Upper lobe of right lung (tissue), 1 donor: Measurements from ENCODE around the gene CBX2. TPM values are rescaled to one million over a fixed set of nuclear protein-coding genes. Genes with fewer than 3 reads are reported as not detected.
A peak's percentile ranks its signal among the peaks of the same experiment; 100 is the strongest.

ENCODE experiments used
- ATAC-seq: fragments of 200-7000 bp; cut with Tn5 transposase; one replicate; pipeline ENCODE4 v1.9.1; 2020; ENCODE audit warnings: mild to moderate bottlenecking, moderate library complexity
- DNase-seq: peaks from one replicate; pipeline ENCODE4 v3.0.0-alpha.2; 2020
- H3K27ac ChIP-seq: fragments of 200-600 bp; one replicate; pipeline ENCODE4 v1.8.0; 2022
- H3K27me3 ChIP-seq: fragments of 200-600 bp; one replicate; pipeline ENCODE4 v1.8.0; 2022; ENCODE audit warnings: mild to moderate bottlenecking
- H3K36me3 ChIP-seq: fragments of 200-600 bp; one replicate; pipeline ENCODE4 v1.8.0; 2022
- H3K4me1 ChIP-seq: fragments of 200-600 bp; one replicate; pipeline ENCODE4 v1.8.0; 2022
- H3K4me3 ChIP-seq: fragments of 200-600 bp; one replicate; pipeline ENCODE4 v1.8.0; 2022; ENCODE audit warnings: mild to moderate bottlenecking
- H3K9me3 ChIP-seq: fragments of 200-600 bp; one replicate; pipeline ENCODE4 v1.8.0; 2022
- CTCF ChIP-seq: fragments of 200-600 bp; IDR thresholded peaks from one replicate; pipeline ENCODE4 v1.8.0; 2022; ENCODE audit warnings: antibody characterized with exemption
- intact Hi-C: fragments of 100-400 bp; cut with DNase I; formaldehyde crosslinking; loops from one replicate; pipeline ENCODE4 v1.11.0; 2022
- long read RNA-seq: library from polyadenylated mRNA; unstranded; transcript quantifications from one replicate; pipeline ENCODE4 v2.0.0, GENCODE V29; 2021
- total RNA-seq: library from RNA; stranded (reverse); fragmentation: NEBNext Ultra II Directional; extraction: Animal tissue kit (Norgen Biotek cat#: 25700); gene quantifications from one replicate; pipeline ENCODE4 v1.2.1, GENCODE V29; 2021
- donor health status: DM: no; HTN: yes; CAD: no; lungs with severe emphysema.

Gene CBX2
- total RNA-seq, result 3.4 TPM
- long read RNA-seq, full-length matches to known transcripts, result 4 of 7 reads
- long read RNA-seq, partial matches to known transcripts, result 0 of 7 reads
- long read RNA-seq, other reads (novel, unspliced or antisense), result 3 of 7 reads

- no peak for TF ChIP-seq CTCF
- Histone ChIP-seq H3K27me3 (peaks cover 64% of the 10 kb centered on the region), H3K4me1 (peaks cover 11% of the 10 kb centered on the region), H3K27ac (peak within 1 kb of the TSS; percentile 63), H3K4me3 (peak within 1 kb of the TSS; percentile 60), H3K9me3 (no peaks in the 10 kb centered on the region), H3K36me3 (no peaks in the 10 kb centered on the region)
- intact Hi-C loops, result no loop called here
- ATAC-seq (peak; percentile 87), DNase-seq (peak; percentile 90)
Observed at GRCh38 chr17:79777894-79778503, at the start of gene CBX2. Gene CBX2, plus strand, starts transcription at chr17:79778148. Its CDS starts 88 bp downstream, at chr17:79778236.

GRCh38 chr17:79728169-79728907 lies 49.6 kb upstream of the CBX2 start:
- no peaks in the 10 kb centered on the region for H3K27me3 ChIP-seq
- no peaks in the 10 kb centered on the region for H3K36me3 ChIP-seq
- no peak overlapping the region for H3K27ac ChIP-seq
- TF ChIP-seq CTCF, result no peak
- peak; percentile 77 for DNase-seq
- peak overlapping the region; percentile 50 for H3K4me3 ChIP-seq
- H3K4me1 ChIP-seq, result peaks cover 5% of the 10 kb centered on the region
- H3K9me3 ChIP-seq, result no peaks in the 10 kb centered on the region
- peak; percentile 85 for ATAC-seq
- intact Hi-C loops, result no loop called here

GRCh38 chr17:79728908-79729471 lies 49.0 kb upstream of the CBX2 start:
- Histone ChIP-seq H3K9me3 (no peaks in the 10 kb centered on the region), H3K4me3 (peak overlapping the region; percentile 50), H3K27me3 (no peaks in the 10 kb centered on the region), H3K36me3 (no peaks in the 10 kb centered on the region), H3K27ac (no peak overlapping the region), H3K4me1 (peaks cover 5% of the 10 kb centered on the region)
- no peak for TF ChIP-seq CTCF
- intact Hi-C loops, result no loop called here
- no peak for DNase-seq
- ATAC-seq, result no peak

- intact Hi-C loops, result no loop called here
- Histone ChIP-seq H3K27me3 (no peaks in the 10 kb centered on the region), H3K9me3 (no peaks in the 10 kb centered on the region), H3K27ac (no peak overlapping the region), H3K4me1 (peaks cover 5% of the 10 kb centered on the region), H3K4me3 (no peak overlapping the region), H3K36me3 (no peaks in the 10 kb centered on the region)
- DNase-seq (no peak), ATAC-seq (no peak)
- no peak for TF ChIP-seq CTCF
Observed at GRCh38 chr17:79729761-79730160, 48.2 kb upstream of the CBX2 start.

- H3K4me1 ChIP-seq, result peaks cover 5% of the 10 kb centered on the region
- no peaks in the 10 kb centered on the region for H3K9me3 ChIP-seq
- TF ChIP-seq CTCF, result no peak
- no peaks in the 10 kb centered on the region for H3K36me3 ChIP-seq
- ATAC-seq (no peak), DNase-seq (no peak)
- intact Hi-C loops, result no loop called here
- H3K27me3 ChIP-seq, result no peaks in the 10 kb centered on the region
- H3K4me3 ChIP-seq, result no peak overlapping the region
- H3K27ac ChIP-seq, result no peak overlapping the region
Observed at GRCh38 chr17:79730437-79730768, 47.5 kb upstream of the CBX2 start.
